ENCODE data around the gene UBE2J2. TPM values are rescaled to one million over a fixed set of nuclear protein-coding genes. Genes with fewer than 3 reads are reported as not detected.

The UBE2J2 gene
- total and polyA plus RNA-seq, 2 of the 4 experiments (the other 2 are of a cell fraction), result 20.6 to 67.5 TPM

- Histone ChIP-seq H3K18ac (ENCODE audit: low read depth, low read length) (no peak overlapping the region), H3K9ac (ENCODE audit: low read depth, low read length) (no peak overlapping the region), H2BK120ac (ENCODE audit: low read depth, low read length) (no peak overlapping the region), H2AFZ (replicated peaks; ENCODE audit: low read length, poor library complexity) (no peak overlapping the region), H3K14ac (replicated peaks; ENCODE audit: low read depth, low read length) (no peak overlapping the region), H4K8ac (ENCODE audit: low read depth in 2 of 2, low read length in 2 of 2) (no peak overlapping the region), H2AK5ac (ENCODE audit: low read depth, low read length) (no peak overlapping the region; the same call in 1 of the 2 replicates), H2BK15ac (ENCODE audit: low read depth, low read length) (no peak overlapping the region), H3K4me3 (ENCODE audit: insufficient read depth, low read depth, low read length) (no peak overlapping the region), H3K36me3 (ENCODE audit: control insufficient read depth, insufficient read depth, low read length) (no peaks in the 10 kb centered on the region), H3K9me3 (ENCODE audit: control insufficient read depth, insufficient read depth, low read length) (no peaks in the 10 kb centered on the region), H3K4ac (ENCODE audit: low read depth, low read length) (no peak overlapping the region), H2BK20ac (ENCODE audit: low read depth, low read length) (no peak overlapping the region), H2BK5ac (ENCODE audit: low read depth, low read length, poor library complexity, severe bottlenecking) (no peak overlapping the region), H3K79me1 (ENCODE audit: low read depth in 1 of 2, low read length in 2 of 2) (no peaks in the 10 kb centered on the region), H3K4me2 (ENCODE audit: low read depth, low read length) (no peak overlapping the region), H2AK9ac (replicated peaks; ENCODE audit: low read depth, low read length, poor library complexity) (no peak overlapping the region), H3K27me3 (ENCODE audit: control insufficient read depth, insufficient read depth, low read length) (no peaks in the 10 kb centered on the region), H3K9me1 (ENCODE audit: insufficient read depth, low read length) (peaks cover 4% of the 10 kb centered on the region; the same call in 1 of the 2 replicates), H3K23ac (ENCODE audit: low read depth, low read length) (no peak overlapping the region), H4K20me1 (ENCODE audit: insufficient read depth, low read length) (no peaks in the 10 kb centered on the region; the same call in 1 of the 2 replicates), H3K56ac (ENCODE audit: extremely low read depth, insufficient read depth, low read length) (no peak overlapping the region), H3K4me1 (ENCODE audit: control insufficient read depth, insufficient read depth, low read length) (peaks cover 6% of the 10 kb centered on the region; the same call in 1 of the 2 replicates), H4K91ac (ENCODE audit: insufficient read depth, low read depth, low read length) (no peak overlapping the region), H3K27ac (ENCODE audit: insufficient read depth, low read length) (no peak overlapping the region), H4K5ac (ENCODE audit: low read depth, low read length) (no peak overlapping the region)
- no peak for DNase-seq
- intact Hi-C loops (cut with micrococcal nuclease) (no loop called here), in situ Hi-C loops (cut with MboI; ENCODE audit: low sequenced_read_pairs) (no loop called here), dilution Hi-C loops (cut with HindIII; ENCODE audit: low sequenced_read_pairs, unreplicated experiment) (no loop called here)
- 95% methylated on average over 13 of the region's 22 CpGs; no CpG with 5 or more reads in 1 of the 2 experiments for WGBS, 2 experiments (ENCODE audit: extremely low coverage in 2 of 2, insufficient read length in 1 of 2)
- ATAC-seq (ENCODE audit: low read depth), result no peak
- BruUV-seq (replicated peaks), result no TSS peak
- TF ChIP-seq RCOR1 (IDR thresholded peaks at IDR 0.05; ENCODE audit: insufficient replicate concordance, low read length) (no peak), MAZ (IDR thresholded peaks at IDR 0.05; ENCODE audit: borderline replicate concordance, low read depth, low read length) (no peak), POLR2A (IDR thresholded peaks at IDR 0.05; ENCODE audit: low read depth, low read length) (no peak), MXI1 (IDR thresholded peaks at IDR 0.05; ENCODE audit: borderline replicate concordance, low read depth, low read length) (no peak), NFE2L2 (IDR thresholded peaks at IDR 0.05; ENCODE audit: low read depth, low read length) (no peak), RFX5 (IDR thresholded peaks at IDR 0.05; ENCODE audit: low read depth, low read length) (no peak), CHD1 (IDR thresholded peaks at IDR 0.05; ENCODE audit: low read depth, low read length) (no peak), RAD21 (IDR thresholded peaks at IDR 0.05; ENCODE audit: low read length) (no peak), FOS (IDR thresholded peaks at IDR 0.05; ENCODE audit: low read depth, low read length) (no peak), BHLHE40 (IDR thresholded peaks at IDR 0.05; ENCODE audit: low read depth, low read length) (no peak), CEBPB (IDR thresholded peaks at IDR 0.05; ENCODE audit: low read depth, low read length) (no peak), SMC3 (IDR thresholded peaks at IDR 0.05; ENCODE audit: low read depth, low read length) (no peak), MAFK (IDR thresholded peaks at IDR 0.05; ENCODE audit: low read depth, low read length) (no peak)
- TF ChIP-seq, protein P1, sequence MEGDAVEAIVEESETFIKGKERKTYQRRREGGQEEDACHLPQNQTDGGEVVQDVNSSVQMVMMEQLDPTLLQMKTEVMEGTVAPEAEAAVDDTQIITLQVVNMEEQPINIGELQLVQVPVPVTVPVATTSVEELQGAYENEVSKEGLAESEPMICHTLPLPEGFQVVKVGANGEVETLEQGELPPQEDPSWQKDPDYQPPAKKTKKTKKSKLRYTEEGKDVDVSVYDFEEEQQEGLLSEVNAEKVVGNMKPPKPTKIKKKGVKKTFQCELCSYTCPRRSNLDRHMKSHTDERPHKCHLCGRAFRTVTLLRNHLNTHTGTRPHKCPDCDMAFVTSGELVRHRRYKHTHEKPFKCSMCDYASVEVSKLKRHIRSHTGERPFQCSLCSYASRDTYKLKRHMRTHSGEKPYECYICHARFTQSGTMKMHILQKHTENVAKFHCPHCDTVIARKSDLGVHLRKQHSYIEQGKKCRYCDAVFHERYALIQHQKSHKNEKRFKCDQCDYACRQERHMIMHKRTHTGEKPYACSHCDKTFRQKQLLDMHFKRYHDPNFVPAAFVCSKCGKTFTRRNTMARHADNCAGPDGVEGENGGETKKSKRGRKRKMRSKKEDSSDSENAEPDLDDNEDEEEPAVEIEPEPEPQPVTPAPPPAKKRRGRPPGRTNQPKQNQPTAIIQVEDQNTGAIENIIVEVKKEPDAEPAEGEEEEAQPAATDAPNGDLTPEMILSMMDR (conservative IDR thresholded peaks at IDR 0.05; ENCODE audit: low read depth, low read length), result no peak
- TF ChIP-seq, protein P2, sequence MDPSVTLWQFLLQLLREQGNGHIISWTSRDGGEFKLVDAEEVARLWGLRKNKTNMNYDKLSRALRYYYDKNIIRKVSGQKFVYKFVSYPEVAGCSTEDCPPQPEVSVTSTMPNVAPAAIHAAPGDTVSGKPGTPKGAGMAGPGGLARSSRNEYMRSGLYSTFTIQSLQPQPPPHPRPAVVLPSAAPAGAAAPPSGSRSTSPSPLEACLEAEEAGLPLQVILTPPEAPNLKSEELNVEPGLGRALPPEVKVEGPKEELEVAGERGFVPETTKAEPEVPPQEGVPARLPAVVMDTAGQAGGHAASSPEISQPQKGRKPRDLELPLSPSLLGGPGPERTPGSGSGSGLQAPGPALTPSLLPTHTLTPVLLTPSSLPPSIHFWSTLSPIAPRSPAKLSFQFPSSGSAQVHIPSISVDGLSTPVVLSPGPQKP (IDR thresholded peaks at IDR 0.05; ENCODE audit: borderline replicate concordance, low read depth, low read length), result no peak
- TF ChIP-seq, protein P3, sequence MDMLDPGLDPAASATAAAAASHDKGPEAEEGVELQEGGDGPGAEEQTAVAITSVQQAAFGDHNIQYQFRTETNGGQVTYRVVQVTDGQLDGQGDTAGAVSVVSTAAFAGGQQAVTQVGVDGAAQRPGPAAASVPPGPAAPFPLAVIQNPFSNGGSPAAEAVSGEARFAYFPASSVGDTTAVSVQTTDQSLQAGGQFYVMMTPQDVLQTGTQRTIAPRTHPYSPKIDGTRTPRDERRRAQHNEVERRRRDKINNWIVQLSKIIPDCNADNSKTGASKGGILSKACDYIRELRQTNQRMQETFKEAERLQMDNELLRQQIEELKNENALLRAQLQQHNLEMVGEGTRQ (IDR thresholded peaks at IDR 0.05; ENCODE audit: low read depth, low read length), result no peak
- ChIA-PET CTCF (no interaction called here), POLR2A (ENCODE audit: unreplicated experiment) (no interaction called here)
Measured at GRCh38 chr1:1285102-1285571, 11.5 kb upstream of the UBE2J2 start.

All from IMR-90 (cell line).